HG03097 (cell line): ENCODE data around the gene HS6ST3.

ENCODE experiments used
- ATAC-seq: cut with Tn5 transposase; IDR thresholded peaks from one replicate; pipeline ENCODE4 v1.9.1; 2021; ENCODE audit not compliant: unreplicated experiment, low FRiP score

The HS6ST3 gene

DNA sequence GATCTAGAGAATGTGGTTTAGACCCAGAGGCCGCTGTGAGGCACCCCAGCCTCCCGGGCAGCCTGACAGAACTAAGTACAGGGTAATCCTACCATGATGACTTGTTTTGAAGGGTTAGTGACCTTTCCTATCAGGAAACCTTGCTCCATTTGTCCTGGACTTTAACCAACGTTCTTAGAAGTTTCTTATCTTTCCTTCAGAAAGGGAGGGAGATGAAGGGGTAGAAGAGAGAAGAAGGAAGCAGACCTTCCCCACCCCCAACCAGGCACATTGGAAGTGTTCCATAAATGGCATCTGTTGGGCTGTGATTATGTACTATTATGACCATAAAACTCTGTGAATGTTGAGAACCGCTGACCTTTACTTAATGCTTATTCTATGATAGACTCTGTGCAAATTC is 720.2 kb downstream of the HS6ST3 start:
- no peak for ATAC-seq

GRCh38 chr13:96811049-96811448 is 721.1 kb downstream of the HS6ST3 start:
- ATAC-seq = no peak

DNA sequence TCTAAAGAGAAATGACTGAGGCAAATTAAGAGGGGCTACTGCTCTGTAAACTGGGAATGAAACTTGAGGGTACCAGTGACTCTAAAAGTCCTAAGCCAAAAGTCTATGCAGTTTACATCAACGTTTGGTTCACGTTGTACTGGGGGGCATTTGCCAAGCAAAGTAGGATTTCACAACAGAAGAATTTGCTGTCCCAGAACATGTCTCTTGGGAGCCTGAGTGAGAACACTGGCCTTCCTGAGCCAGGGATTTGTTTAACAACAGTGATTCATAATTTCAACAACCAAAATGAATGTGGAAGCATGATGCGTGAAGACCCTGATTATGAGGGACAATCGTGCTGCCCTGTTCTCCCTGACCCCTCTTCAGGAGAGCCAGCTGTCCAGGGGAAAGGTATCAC is 726.4 kb downstream of the HS6ST3 start:
- no peak for ATAC-seq

- ATAC-seq = no peak
Measured at GRCh38 chr13:96816874-96817273, 727.0 kb downstream of the HS6ST3 start.

- no peak for ATAC-seq
Measured at GRCh38 chr13:96817336-96817941, 727.5 kb downstream of the HS6ST3 start.

DNA sequence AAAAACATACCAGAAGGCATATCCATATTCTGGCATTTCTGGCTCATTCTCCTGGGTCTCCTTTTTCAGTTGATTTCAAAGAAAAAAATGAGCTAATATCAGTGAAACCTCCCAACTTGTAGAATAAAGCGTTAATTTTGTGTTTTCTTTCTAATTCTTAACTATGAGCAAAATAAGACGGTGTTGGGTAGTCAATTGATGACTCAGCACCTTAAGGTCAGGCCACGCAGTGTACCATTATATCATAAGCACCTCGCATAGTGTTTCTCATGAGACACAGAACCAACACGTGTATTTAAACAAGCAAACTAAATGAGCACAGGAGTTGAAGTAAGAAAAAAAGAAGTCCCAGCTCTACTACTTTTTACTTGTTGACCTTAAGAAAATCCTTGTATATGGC is 729.5 kb downstream of the HS6ST3 start:
- ATAC-seq = no peak

DNA sequence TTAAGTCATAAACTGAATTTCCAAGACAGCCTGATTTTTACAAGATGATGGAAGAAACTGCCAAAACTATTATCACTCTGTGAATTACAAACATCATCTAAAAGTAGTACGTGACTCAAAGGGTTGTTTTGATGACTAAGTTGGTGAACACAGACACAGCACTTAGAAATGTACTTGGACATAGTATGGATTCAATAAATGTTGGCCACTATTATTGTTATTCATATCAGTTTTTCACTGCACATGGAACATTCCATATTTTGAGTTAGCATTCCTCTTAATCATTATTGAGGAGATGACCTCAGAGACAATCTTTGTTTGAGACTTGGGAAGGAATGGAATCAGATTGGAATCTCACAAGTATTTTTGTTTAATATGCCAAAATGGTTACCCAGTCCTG is 731.5 kb downstream of the HS6ST3 start:
- ATAC-seq = no peak

- no peak for ATAC-seq
Measured at GRCh38 chr13:96821971-96822370, 732.1 kb downstream of the HS6ST3 start.

- ATAC-seq = no peak
Measured at GRCh38 chr13:96822895-96823294, 733.0 kb downstream of the HS6ST3 start.

GRCh38 chr13:96824140-96824539 is 734.2 kb downstream of the HS6ST3 start:
- no peak for ATAC-seq

DNA sequence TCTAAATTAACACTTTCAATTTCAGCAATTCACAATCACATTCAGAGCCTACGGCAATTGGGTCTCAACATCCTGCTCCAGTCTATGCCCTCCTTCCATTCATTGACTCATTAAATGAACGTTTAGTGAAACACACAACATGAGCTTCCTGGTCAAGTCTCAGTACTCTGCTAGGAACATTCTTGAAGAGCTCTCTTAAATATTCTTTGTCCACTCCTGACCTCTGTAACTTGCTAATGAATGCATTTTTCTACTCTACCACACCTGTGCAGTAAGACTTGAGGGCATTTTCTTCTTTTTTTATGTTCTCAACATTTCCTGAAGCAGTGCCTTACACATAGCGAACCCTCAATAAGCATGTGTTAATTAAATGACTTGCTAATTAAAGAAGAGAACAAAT is 735.7 kb downstream of the HS6ST3 start:
- ATAC-seq = no peak

GRCh38 chr13:96834626-96835025 is 744.7 kb downstream of the HS6ST3 start:
- ATAC-seq = no peak

GRCh38 chr13:96835546-96835945 is 745.6 kb downstream of the HS6ST3 start:
- no peak for ATAC-seq

DNA sequence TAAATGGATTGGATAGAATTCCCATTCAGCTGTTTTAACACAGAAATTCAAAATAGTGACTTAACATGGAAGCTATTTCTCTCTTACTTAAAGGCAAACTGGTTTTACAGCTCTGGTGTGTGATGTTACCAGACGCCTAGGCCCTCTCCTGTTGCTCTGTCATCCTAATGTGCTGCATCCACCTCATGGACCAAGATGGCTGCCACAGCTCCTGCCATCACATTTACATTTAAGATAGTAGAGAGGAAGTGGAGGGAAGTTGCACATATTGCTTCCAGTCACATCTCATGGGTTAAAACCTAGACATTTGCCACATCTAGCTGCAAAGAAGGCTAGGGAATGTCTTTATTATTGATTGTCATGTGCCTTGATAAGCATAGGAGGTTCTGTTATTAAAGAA is 746.8 kb downstream of the HS6ST3 start:
- no peak for ATAC-seq

- no peak for ATAC-seq
Measured at GRCh38 chr13:96837809-96838208, 747.9 kb downstream of the HS6ST3 start.

DNA sequence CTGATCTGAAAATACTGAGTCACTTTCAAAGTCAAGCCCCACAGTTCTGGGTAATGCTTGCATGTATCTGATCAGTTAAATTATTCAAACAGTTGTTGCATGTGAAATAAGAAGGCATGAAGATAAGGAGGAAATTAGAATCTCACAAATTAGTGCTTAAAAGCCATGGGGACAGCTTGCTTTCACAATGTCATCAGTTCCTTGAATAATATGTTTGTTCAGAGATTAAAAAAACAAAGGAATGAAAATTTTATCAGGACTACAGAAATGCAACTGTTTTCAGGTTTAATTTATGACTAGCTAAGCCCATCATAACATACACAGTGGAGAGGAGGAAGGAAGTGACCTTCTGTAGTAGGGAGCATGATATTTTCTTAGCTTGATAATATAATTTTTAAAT is 754.3 kb downstream of the HS6ST3 start:
- ATAC-seq = no peak

GRCh38 chr13:96844616-96845015 is 754.7 kb downstream of the HS6ST3 start:
- no peak for ATAC-seq

DNA sequence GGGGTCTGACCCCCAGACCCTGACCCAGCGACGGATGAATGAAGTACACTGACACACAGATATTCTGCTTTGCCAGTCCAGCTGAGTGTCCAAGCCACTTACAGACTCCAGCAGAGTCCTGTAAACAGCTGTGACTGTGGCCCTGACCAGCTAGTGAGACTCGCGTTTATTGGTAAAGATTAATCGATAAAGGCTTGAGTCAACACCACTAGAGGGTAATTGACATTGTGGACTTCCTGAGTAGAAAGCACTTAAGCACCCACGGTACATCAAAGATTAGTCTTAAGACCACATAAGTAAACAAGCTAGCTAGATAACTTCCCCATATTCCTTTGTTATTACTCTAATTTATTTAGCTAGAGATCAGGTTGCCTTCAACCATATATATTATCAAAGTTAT is 758.4 kb downstream of the HS6ST3 start:
- ATAC-seq = no peak

- no peak for ATAC-seq
Measured at GRCh38 chr13:96849091-96849490, 759.2 kb downstream of the HS6ST3 start.

DNA sequence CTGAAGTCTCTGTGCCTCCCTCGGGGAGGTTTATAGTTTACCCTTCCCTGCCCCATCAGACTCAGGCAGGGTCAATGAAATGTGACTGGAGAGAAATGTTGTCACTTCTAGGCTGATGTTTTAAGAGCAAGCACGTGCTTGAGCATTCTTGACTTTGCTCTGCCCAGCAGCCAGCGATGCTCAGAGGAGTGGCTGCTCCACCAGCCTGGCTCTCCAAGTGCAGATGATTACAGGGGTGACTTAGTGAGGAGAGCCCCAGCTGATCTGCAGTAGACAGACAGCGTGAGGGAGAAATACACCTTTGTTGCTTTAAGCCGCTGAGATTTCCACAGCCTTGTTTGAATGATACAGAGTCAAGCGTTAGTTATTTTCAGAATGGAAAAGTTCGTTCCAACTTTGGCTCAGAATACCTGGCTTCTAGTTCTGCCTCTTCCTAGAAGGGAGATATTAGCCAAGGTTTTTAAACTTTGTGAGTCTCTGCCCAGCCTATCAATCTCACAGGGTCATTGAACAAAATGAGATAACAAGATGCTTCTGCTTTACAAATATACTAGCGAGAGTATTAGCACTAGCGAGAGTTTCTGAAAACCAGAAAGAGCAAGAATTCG is 760.7 kb downstream of the HS6ST3 start:
- ATAC-seq = no peak

DNA sequence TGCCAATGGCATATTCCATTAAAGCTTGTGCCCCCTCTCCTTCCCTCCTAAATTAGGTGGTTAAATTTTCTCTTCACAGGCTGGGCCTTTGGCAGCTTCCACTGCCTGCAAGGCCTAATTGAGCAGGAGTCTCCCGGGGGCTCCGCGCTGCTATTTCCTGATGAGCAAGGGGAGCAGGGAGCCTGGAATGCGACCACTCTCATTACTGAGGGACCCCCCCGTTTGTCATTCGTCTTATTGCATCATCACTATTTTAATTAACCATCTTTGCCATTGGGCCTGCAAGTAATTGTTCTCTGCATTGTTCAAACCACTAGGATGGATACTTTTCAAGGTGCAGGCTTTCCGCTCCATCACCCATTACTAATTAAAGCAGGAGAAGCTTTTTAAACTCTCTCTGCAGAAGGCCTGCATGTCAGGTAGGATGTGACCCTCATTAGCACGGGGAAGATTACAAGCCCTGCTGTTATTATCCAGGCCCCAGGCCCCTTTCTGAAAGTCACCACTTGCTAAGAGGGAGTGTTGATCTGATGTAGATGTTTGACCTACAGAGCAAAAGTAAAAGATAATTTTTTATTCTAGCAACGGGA is 762.0 kb downstream of the HS6ST3 start:
- ATAC-seq = no peak

GRCh38 chr13:96858133-96858826 is 768.4 kb downstream of the HS6ST3 start:
- no peak for ATAC-seq
